ENCODE measurements around the gene PRG3. TPM values are rescaled to one million over a fixed set of nuclear protein-coding genes. Genes with fewer than 3 reads are reported as not detected.

Gene PRG3
- total and polyA plus RNA-seq, 2 experiments from 2014 or later = not detected

- no peak for TF ChIP-seq CTCF (IDR thresholded peaks at IDR 0.05; ENCODE audit: low read depth, low read length)
- Histone ChIP-seq H3K27me3 (no peaks in the 10 kb centered on the region), H3K9me3 (ENCODE audit: low read depth) (no peaks in the 10 kb centered on the region), H3K4me3 (no peak overlapping the region), H3K4me1 (ENCODE audit: low read depth) (no peaks in the 10 kb centered on the region), H3K27ac (no peak overlapping the region), H3K36me3 (no peaks in the 10 kb centered on the region)
- DNase-seq (ENCODE audit: low read depth in 1 of 2, low spot score in 1 of 2) = no peak
Observed at GRCh38 chr11:57414612-57415212, 33.8 kb upstream of the PRG3 start.

- H3K9me3 ChIP-seq (ENCODE audit: low read depth) = no peaks in the 10 kb centered on the region
- no peak overlapping the region for H3K27ac ChIP-seq
- H3K4me3 ChIP-seq = no peak overlapping the region
- no peak for TF ChIP-seq CTCF (IDR thresholded peaks at IDR 0.05; ENCODE audit: low read depth, low read length)
- H3K27me3 ChIP-seq = no peaks in the 10 kb centered on the region
- H3K4me1 ChIP-seq (ENCODE audit: low read depth) = no peaks in the 10 kb centered on the region
- DNase-seq (ENCODE audit: low read depth in 1 of 2, low spot score in 1 of 2) = no peak
- H3K36me3 ChIP-seq = no peaks in the 10 kb centered on the region
Observed at GRCh38 chr11:57413681-57414080, 32.7 kb upstream of the PRG3 start.

GRCh38 chr11:57410287-57410686 is 29.3 kb upstream of the PRG3 start:
- Histone ChIP-seq H3K36me3 (no peaks in the 10 kb centered on the region), H3K27me3 (no peaks in the 10 kb centered on the region), H3K4me3 (no peak overlapping the region), H3K27ac (no peak overlapping the region), H3K4me1 (ENCODE audit: low read depth) (no peaks in the 10 kb centered on the region), H3K9me3 (ENCODE audit: low read depth) (no peaks in the 10 kb centered on the region)
- peak in 1 of 2 donors; percentile 60 for DNase-seq (ENCODE audit: low read depth in 1 of 2, low spot score in 1 of 2)
- TF ChIP-seq CTCF (IDR thresholded peaks at IDR 0.05; ENCODE audit: low read depth, low read length) = no peak

- no peaks in the 10 kb centered on the region for H3K36me3 ChIP-seq
Observed at GRCh38 chr11:57409321-57410100, 28.6 kb upstream of the PRG3 start.

GRCh38 chr11:57408771-57409170 is 27.8 kb upstream of the PRG3 start:
- no peaks in the 10 kb centered on the region for H3K27me3 ChIP-seq
- TF ChIP-seq CTCF (IDR thresholded peaks at IDR 0.05; ENCODE audit: low read depth, low read length) = no peak

More at GRCh38 chr11:57409321-57410100, 28.6 kb upstream of the PRG3 start:
- no peak for DNase-seq (ENCODE audit: low read depth in 1 of 2, low spot score in 1 of 2)
- Histone ChIP-seq H3K27me3 (no peaks in the 10 kb centered on the region), H3K4me3 (no peak overlapping the region), H3K27ac (no peak overlapping the region), H3K9me3 (ENCODE audit: low read depth) (no peaks in the 10 kb centered on the region), H3K4me1 (ENCODE audit: low read depth) (no peaks in the 10 kb centered on the region)
- no peak for TF ChIP-seq CTCF (IDR thresholded peaks at IDR 0.05; ENCODE audit: low read depth, low read length)

More at GRCh38 chr11:57408771-57409170, 27.8 kb upstream of the PRG3 start:
- Histone ChIP-seq H3K9me3 (ENCODE audit: low read depth) (no peaks in the 10 kb centered on the region), H3K4me1 (ENCODE audit: low read depth) (no peaks in the 10 kb centered on the region), H3K36me3 (no peaks in the 10 kb centered on the region), H3K4me3 (no peak overlapping the region), H3K27ac (no peak overlapping the region)
- no peak for DNase-seq (ENCODE audit: low read depth in 1 of 2, low spot score in 1 of 2)

All from cardiac muscle cell (in vitro differentiated cells and primary cell).